HAP-1 (cell line): ENCODE data around the gene ZNF655.
"Not testable (repeated sequence)": the region's sequence is repeated elsewhere in the genome, so short reads cannot be mapped to it uniquely, and the experiment has no call there.

Experiments used
- DNase-seq, 2 experiments: peaks; one replicate each; pipeline ENCODE4 v3.0.0-alpha.2; 2016 to 2020; ENCODE audit warnings: low spot score in 2 of 2
- H3K27me3 ChIP-seq: fragments of 250-450 bp; sonication (Bioruptor Pico); 2 replicates; pipeline ENCODE4 v1.5.1; 2020; ENCODE audit warnings: low read depth, mild to moderate bottlenecking, moderate library complexity
- H3K36me3 ChIP-seq: fragments of 250-450 bp; sonication (Bioruptor Pico); replicated peaks from 2 replicates; pipeline ENCODE4 v1.5.1; 2020; ENCODE audit warnings: mild to moderate bottlenecking
- H3K4me1 ChIP-seq: fragments of 250-450 bp; sonication (Bioruptor Pico); 2 replicates; pipeline ENCODE4 v1.5.1; 2020; ENCODE audit warnings: mild to moderate bottlenecking
- H3K4me3 ChIP-seq: fragments of 250-450 bp; sonication (Bioruptor Pico); 2 replicates; pipeline ENCODE4 v1.5.1; 2020; ENCODE audit warnings: mild to moderate bottlenecking, moderate library complexity
- H3K9me3 ChIP-seq: fragments of 250-450 bp; sonication (Bioruptor Pico); 2 replicates; pipeline ENCODE4 v1.5.1; 2020; ENCODE audit warnings: mild to moderate bottlenecking, moderate library complexity
- in situ Hi-C: fragments of 300-500 bp; cut with MboI; formaldehyde crosslinking; loops from 3 replicates; pipeline ENCODE4 v1.14.3; 2020; ENCODE audit warnings: low sequenced_read_pairs, inconsistent platforms, mixed read lengths

The ZNF655 gene

GRCh38 chr7:99551334-99551733, 7.1 kb upstream of the ZNF655 start:
- DNase-seq, result no peak
- H3K36me3 ChIP-seq, result peaks cover 15% of the 10 kb centered on the region

GRCh38 chr7:99551767-99552463, 6.5 kb upstream of the ZNF655 start, which contains the start of gene FAM200A:
FAM200A (minus strand) TSS chr7:99552114; CDS start chr7:99548407, 3,707 bp downstream.
- H3K27me3 ChIP-seq, result no peaks in the 10 kb centered on the region
- H3K4me1 ChIP-seq, result no peaks in the 10 kb centered on the region; the same call in 1 of the 2 replicates
- H3K9me3 ChIP-seq, result no peaks in the 10 kb centered on the region
- peaks cover 21% of the 10 kb centered on the region for H3K36me3 ChIP-seq
- peak; percentile 85 to 90 for DNase-seq
- in situ Hi-C loops, result no loop called here
- H3K4me3 ChIP-seq, result peak within 1 kb of the TSS; percentile 85

More at GRCh38 chr7:99551334-99551733, 7.1 kb upstream of the ZNF655 start:
- H3K9me3 ChIP-seq, result no peaks in the 10 kb centered on the region
- H3K4me1 ChIP-seq, result no peaks in the 10 kb centered on the region; the same call in 1 of the 2 replicates
- H3K4me3 ChIP-seq, result peak overlapping the region; percentile 85
- in situ Hi-C loops, result no loop called here
- no peaks in the 10 kb centered on the region for H3K27me3 ChIP-seq

- Histone ChIP-seq H3K9me3 (no peaks in the 10 kb centered on the region), H3K27me3 (no peaks in the 10 kb centered on the region), H3K4me1 (peaks cover 6% of the 10 kb centered on the region), H3K4me3 (no peak overlapping the region), H3K36me3 (peaks cover 21% of the 10 kb centered on the region)
- in situ Hi-C loops, result no loop called here
- no peak for DNase-seq
These were observed 5.4 kb upstream of the ZNF655 start for GRCh38 chr7:99553039-99553438.

GRCh38 chr7:99554939-99555338, 3.5 kb upstream of the ZNF655 start:
- in situ Hi-C loops, result no loop called here
- Histone ChIP-seq H3K4me3 (no peak overlapping the region), H3K4me1 (peaks cover 6% of the 10 kb centered on the region), H3K9me3 (no peaks in the 10 kb centered on the region), H3K36me3 (peaks cover 21% of the 10 kb centered on the region), H3K27me3 (no peaks in the 10 kb centered on the region)
- DNase-seq, result no peak

GRCh38 chr7:99557196-99557607, 1.2 kb upstream of the ZNF655 start:
- Histone ChIP-seq H3K9me3 (no peaks in the 10 kb centered on the region), H3K4me3 (peak overlapping the region; percentile 91), H3K36me3 (peaks cover 40% of the 10 kb centered on the region), H3K27me3 (no peaks in the 10 kb centered on the region), H3K4me1 (peaks cover 6% of the 10 kb centered on the region)
- DNase-seq, result no peak
- in situ Hi-C loops, result no loop called here

- H3K4me3 ChIP-seq, result peak overlapping the region; percentile 91
- peaks cover 47% of the 10 kb centered on the region for H3K36me3 ChIP-seq
- H3K27me3 ChIP-seq, result no peaks in the 10 kb centered on the region
- in situ Hi-C loops, result no loop called here
- peaks cover 6% of the 10 kb centered on the region for H3K4me1 ChIP-seq
- no peaks in the 10 kb centered on the region for H3K9me3 ChIP-seq
- DNase-seq, result no peak
These were observed 519 bp upstream of the ZNF655 start for GRCh38 chr7:99557940-99558305.

GRCh38 chr7:99559175-99559915, 903 bp downstream of the ZNF655 start:
- DNase-seq, result no peak
- Histone ChIP-seq H3K9me3 (no peaks in the 10 kb centered on the region), H3K4me1 (peaks cover 6% of the 10 kb centered on the region), H3K27me3 (no peaks in the 10 kb centered on the region), H3K4me3 (peak overlapping the region; percentile 91), H3K36me3 (peaks cover 56% of the 10 kb centered on the region)
- in situ Hi-C loops, result no loop called here

- no peak overlapping the region for H3K4me3 ChIP-seq
- DNase-seq, result no peak
- no peaks in the 10 kb centered on the region for H3K9me3 ChIP-seq
- H3K27me3 ChIP-seq, result no peaks in the 10 kb centered on the region
- H3K36me3 ChIP-seq, result peaks cover 66% of the 10 kb centered on the region
- in situ Hi-C loops, result no loop called here
- peaks cover 6% of the 10 kb centered on the region for H3K4me1 ChIP-seq
These were observed 2.6 kb downstream of the ZNF655 start for GRCh38 chr7:99560834-99561736.

GRCh38 chr7:99561737-99562051, 3.3 kb downstream of the ZNF655 start:
- no peak overlapping the region for H3K4me3 ChIP-seq
- peaks cover 6% of the 10 kb centered on the region for H3K4me1 ChIP-seq
- H3K9me3 ChIP-seq, result no peaks in the 10 kb centered on the region
- no peaks in the 10 kb centered on the region for H3K27me3 ChIP-seq
- peaks cover 64% of the 10 kb centered on the region for H3K36me3 ChIP-seq
- DNase-seq, result no peak
- in situ Hi-C loops, result no loop called here

GRCh38 chr7:99562114-99562784, 3.8 kb downstream of the ZNF655 start:
- Histone ChIP-seq H3K36me3 (peaks cover 62% of the 10 kb centered on the region), H3K4me1 (peaks cover 4% of the 10 kb centered on the region), H3K9me3 (no peaks in the 10 kb centered on the region), H3K27me3 (no peaks in the 10 kb centered on the region), H3K4me3 (no peak overlapping the region)
- in situ Hi-C loops, result no loop called here
- DNase-seq, result no peak

- no peaks in the 10 kb centered on the region for H3K9me3 ChIP-seq
- H3K4me3 ChIP-seq, result no peak overlapping the region
- in situ Hi-C loops, result no loop called here
- H3K27me3 ChIP-seq, result no peaks in the 10 kb centered on the region
- DNase-seq, result no peak
- H3K36me3 ChIP-seq, result peaks cover 65% of the 10 kb centered on the region
- no peaks in the 10 kb centered on the region for H3K4me1 ChIP-seq
These were observed 4.4 kb downstream of the ZNF655 start for GRCh38 chr7:99562832-99563231.

- in situ Hi-C loops, result no loop called here
- H3K36me3 ChIP-seq, result peaks cover 67% of the 10 kb centered on the region
- DNase-seq, result no peak
- no peak overlapping the region for H3K4me3 ChIP-seq
- no peaks in the 10 kb centered on the region for H3K4me1 ChIP-seq
- H3K9me3 ChIP-seq, result no peaks in the 10 kb centered on the region
- no peaks in the 10 kb centered on the region for H3K27me3 ChIP-seq
These were observed 5.2 kb downstream of the ZNF655 start for GRCh38 chr7:99563650-99564049.

GRCh38 chr7:99568770-99569169, 10.3 kb downstream of the ZNF655 start:
- H3K9me3 ChIP-seq, in situ Hi-C loops, H3K4me1 ChIP-seq, H3K4me3 ChIP-seq, DNase-seq, H3K27me3 ChIP-seq: not testable (repeated sequence)
- H3K36me3 ChIP-seq, result peaks cover 73% of the 10 kb centered on the region
